ENCODE data around the gene CCDC78.

The CCDC78 gene

DNA sequence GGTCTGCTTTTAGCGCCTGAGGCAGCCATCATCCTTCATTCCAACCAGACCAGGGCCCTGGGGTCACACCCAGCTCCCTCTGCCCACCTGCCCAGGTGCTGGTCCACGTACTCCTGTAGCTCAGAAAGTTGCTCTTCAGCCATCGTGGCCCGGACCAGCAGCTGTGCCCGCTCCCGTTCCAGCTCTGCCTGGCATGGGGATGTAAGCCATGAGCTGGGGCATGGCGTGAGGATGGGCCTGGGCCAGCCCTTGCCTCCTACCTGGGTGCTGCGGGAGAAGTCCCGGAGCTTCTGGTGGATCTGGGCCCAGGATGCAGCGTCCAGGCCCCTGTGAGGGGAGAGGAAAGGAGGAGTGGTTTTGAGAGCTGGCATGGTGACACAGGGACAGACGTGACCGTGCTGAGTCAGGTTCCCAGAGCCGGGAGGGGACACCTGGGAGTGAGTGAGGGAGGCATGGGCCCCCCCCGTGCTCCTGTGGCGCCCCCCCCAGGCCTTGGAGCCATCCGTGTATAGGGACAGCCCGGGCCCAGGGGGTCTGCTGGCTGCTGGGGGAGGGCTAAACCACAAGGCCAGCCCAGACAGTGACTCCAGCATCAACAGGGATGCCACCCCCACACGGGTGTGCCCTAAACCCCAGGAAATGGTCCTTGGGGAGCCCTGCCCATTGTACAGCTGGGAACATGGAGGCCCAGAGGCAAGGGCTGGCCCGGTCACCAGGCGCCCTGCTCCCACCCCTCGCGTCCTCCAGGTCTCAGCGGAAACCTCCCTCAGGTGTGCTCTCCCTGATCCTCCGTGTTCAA lies 3.2 kb downstream of the CCDC78 start:
- no peak for DNase-seq

DNA sequence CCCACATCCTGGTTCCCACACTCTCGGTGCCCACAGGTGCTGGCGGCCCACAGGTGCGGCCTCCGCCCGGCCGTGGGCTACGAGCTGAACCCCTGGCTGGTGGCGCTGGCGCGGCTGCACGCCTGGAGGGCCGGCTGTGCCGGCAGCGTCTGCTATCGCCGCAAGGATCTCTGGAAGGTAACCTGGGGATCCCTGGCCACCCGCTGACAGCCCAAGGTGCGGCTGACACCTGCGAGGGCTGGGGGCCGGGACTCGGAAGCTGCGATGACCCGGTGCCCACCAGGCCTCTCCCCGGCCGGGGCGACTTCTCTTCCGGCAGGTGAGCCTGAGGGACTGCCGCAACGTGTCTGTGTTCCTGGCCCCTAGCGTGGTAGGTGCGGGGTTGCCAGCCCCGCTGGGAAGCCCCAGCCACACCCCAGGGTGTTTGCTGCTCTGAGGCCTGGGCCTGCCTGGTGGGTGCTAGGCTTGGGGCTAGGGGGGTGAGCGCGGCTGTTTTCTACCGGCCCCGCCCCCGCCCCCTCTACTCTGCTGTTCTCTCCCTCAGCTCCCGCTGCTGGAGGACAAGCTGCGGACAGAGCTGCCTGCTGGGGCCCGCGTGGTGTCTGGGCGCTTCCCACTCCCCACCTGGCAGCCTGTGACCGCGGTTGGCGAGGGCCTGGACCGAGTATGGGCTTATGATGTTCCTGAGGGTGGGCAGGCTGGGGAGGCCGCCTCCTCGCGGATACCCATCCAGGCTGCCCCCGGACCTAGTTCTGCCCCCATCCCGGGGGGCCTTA lies 4.3 kb downstream of the CCDC78 start:
- DNase-seq: no peak

DNA sequence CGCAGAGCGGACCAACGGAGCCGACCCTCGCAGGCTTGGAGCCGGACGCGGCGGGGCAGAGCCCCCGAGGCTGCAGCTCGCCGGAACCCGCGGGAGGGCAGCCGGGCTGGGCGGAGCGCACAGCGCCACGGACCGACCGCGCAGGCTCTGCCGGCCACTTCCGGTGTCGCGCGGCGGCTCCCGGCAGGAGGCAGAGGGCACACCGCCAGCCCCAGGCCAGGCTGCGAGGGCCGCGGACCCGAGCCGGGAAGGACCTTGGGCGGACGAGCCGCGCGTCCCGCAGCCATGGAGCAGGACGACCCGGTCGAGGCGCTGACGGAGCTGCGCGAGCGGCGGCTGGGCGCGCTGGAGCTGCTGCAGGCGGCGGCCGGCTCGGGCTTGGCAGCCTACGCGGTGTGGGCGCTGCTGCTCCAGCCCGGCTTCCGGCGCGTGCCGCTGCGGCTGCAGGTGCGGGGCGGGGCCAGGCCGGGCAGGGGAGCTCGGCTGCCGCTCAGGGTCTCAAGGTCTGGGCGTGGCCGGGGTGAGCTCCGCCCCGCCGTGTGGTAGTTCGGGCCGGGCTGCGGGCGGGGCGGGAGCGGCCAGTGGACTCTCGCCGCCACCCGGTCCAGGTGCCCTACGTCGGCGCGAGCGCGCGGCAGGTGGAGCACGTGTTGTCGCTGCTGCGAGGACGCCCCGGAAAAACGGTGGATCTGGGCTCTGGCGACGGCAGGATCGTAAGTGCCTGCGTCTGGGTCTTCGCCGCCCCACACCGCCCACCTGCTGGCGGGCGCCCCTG lies 5.1 kb downstream of the CCDC78 start, which contains the start of gene ANTKMT:
Gene ANTKMT (plus strand): TSS at position 157 of the 775 bp plus-strand sequence. CDS start 129 bp downstream, at position 286.
- peak; percentile 74 for DNase-seq

GRCh38 chr16:720447-720989 lies 5.7 kb downstream of the CCDC78 start:
- peak; percentile 35 for DNase-seq

DNA sequence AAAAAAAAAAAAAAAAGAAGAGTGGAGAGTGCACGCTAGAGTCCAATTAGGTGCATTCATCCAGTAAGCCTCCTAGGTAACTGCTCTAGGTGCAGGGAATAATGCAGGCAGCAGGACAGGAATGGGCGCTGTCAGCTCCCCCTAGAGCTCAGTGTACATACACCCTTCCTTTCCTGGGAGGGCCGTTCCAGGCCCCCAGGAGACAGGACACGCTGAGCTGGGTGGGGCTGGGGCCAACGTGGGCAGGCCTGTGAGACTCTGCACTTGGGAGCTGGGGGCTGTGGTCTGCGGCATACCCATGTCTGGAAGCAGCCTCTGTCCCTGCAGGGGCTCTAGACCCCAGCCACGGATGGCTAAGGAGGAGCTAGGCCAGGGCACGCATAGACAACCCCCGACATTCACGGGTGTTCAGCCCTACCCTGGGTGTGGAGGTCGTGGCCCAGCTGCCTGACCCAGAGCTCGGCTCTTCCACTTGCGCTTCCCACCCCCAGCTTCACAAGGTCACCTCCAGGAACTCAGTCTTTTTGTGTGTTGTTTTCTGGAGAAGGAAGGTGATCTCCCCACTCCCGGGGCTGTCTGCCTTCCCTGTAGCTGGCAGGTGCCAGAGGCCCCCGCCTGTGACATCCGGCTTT lies 6.3 kb downstream of the CCDC78 start:
- DNase-seq: no peak

- no peak for DNase-seq
These were observed 7.3 kb downstream of the CCDC78 start for GRCh38 chr16:718922-719321.

DNA sequence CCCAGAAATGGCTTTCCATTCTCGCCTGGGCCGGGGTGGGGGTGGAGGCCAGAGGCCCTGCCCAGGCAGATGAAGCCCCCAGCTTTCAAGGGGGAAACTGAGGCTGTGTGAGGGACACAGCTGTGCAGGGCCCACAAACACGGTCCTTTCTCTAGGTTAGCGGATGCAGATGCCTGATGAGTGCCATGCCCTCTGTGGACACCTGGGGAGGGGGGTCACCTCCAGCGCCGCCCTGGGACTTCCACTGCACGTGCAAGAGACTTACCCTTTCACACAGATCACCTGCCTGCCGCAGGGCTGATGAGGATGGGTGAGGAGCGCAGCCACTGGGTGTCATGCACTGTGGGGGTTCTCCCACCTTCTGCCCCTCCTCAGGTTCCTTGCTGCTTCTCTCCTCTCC lies 7.9 kb downstream of the CCDC78 start:
- DNase-seq: no peak

DNA sequence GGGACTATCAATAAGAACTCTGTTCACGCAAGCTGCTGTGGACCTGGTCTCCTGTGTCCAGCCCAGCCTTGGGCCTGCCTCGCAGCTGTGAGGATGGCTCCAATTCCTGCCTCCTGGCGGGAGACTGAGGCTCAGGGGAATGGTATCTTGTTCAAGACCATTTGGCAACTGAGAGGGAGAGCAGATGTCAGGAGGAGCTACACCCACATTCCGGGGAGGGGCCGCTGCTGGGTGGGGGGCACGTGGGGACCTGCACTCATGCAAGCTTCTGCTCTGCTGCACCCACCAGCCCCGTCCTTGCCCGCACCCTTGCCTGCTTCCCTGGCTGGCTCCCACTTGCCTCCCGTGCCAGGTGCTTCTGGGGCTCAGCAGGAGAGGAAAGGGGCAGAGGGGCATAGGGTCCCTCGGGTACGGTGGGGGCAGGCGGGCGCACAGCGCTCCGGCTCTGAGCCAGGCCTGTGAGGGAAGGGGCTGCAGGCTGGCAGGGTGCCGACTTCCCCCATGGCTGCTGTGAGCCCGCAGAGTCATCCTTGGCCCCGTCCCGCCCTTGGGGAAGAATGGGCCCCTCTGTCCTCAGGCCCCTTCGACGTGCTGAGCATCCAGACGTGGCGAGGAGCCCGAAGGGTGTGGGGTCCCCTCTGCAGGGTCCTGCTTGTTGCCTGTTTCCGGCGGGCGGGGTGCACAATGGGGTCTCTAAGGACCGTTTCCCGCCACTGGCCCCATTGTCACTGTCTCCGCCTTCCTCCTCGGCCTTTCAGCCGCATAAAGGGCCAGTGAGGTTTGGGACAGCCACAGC lies 8.6 kb downstream of the CCDC78 start:
- DNase-seq: no peak

GRCh38 chr16:716768-717325 lies 9.4 kb downstream of the CCDC78 start:
- no peak for DNase-seq

GRCh38 chr16:716200-716568 lies 10.1 kb downstream of the CCDC78 start:
- DNase-seq: no peak

DNA sequence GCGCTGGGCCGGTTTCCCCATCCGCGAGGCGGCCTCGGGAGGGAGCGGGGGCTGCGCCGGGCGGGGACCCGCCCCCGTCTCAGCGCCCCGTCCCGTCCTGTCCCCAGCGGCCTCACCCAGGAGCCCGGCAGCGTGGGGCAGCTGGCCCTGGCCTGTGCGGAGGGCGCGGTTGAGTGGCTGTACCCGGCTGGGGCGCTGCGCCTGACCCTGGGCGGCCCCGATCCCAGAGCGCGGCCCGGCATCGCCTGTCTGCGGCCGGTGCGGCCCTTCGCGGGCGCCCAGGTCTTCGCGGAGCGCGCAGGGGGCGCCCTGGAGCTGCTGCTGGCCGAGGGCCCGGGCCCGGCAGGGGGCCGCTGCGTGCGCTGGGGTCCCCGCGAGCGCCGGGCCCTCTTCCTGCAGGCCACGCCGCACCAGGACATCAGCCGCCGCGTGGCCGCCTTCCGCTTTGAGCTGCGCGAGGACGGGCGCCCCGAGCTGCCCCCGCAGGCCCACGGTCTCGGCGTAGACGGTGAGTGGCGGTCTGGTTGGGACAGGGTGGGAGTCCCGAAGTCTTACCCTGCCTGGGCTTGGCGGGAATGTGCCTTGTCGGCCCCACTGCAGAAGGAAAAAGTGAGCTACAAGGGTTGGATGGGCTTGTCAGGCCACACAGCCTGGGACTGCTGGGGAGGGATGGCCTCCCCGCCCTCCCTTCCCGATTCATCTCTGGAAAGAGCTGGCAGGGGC lies 10.6 kb downstream of the CCDC78 start:
- no peak for DNase-seq

- DNase-seq: peak; percentile 94
These were observed 11.4 kb downstream of the CCDC78 start, which contains the start of gene METRN for GRCh38 chr16:714558-715476. METRN (plus strand) TSS chr16:715118; CDS start chr16:715290, 172 bp downstream.

- no peak for DNase-seq
These were observed 12.2 kb downstream of the CCDC78 start for GRCh38 chr16:714079-714478.

DNA sequence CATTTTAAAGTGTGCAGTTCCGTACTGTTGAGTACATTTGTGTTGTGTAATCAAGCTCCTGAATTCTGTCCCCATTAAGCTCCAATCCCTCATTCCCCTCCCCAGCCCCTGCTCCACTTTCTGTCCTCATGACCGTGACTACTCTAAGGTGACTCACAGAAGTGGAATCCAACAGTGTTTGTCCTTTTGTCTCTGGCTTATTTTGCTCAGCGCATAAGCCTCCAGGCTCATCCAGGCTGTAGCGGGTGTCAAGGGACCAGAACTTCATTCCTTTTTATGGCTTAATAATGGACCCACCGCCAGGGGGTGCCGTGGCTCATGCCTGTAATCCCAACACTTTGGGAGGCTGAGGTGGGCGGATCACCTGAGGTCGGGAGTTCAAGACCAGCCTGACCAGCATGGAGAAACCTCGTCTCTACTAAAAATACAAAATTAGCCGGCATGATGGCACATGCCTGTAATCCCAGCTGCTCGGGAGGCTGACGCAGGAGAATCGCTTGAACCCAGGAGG lies 13.4 kb downstream of the CCDC78 start:
- DNase-seq: peak; percentile 55

DNA sequence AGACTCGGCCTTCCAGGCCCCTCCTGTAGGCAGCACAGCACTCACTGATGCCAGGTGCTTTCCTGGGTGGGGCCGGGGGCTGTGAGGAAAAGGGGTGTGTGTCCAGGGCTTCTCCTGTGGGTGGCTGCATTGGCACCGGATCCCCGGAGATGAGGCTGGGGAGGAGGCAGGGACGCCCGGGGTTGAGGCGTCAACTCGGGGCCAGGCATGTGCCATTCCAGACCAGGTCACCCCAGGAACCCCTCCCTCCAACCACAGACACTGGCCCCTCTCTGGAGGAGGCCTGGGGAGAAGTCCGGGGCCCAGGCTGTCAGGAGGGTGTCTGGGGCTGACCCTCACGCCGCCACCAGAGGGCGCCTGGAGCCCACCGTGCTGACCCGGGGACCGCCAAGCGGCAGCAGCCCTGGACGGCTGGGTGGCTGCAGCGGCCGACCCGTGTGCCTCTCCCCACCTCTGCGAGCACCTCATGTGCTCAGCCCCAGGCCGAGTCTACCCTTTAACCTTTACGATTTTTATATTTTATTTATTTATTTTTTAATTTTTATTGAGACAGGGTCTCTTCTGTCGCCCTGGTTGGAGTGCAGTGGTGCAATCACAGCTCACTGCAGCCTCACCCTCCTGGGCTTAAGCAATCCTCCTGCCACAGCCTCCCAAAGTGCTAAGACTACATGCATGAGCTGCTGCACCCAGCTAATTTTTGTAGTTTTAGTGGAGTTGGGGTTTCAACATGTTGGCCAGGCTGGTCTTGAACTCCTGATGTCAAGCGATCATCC lies 14.5 kb downstream of the CCDC78 start:
- peak; percentile 82 for DNase-seq

- DNase-seq: no peak
These were observed 15.2 kb downstream of the CCDC78 start for GRCh38 chr16:711084-711483.

DNA sequence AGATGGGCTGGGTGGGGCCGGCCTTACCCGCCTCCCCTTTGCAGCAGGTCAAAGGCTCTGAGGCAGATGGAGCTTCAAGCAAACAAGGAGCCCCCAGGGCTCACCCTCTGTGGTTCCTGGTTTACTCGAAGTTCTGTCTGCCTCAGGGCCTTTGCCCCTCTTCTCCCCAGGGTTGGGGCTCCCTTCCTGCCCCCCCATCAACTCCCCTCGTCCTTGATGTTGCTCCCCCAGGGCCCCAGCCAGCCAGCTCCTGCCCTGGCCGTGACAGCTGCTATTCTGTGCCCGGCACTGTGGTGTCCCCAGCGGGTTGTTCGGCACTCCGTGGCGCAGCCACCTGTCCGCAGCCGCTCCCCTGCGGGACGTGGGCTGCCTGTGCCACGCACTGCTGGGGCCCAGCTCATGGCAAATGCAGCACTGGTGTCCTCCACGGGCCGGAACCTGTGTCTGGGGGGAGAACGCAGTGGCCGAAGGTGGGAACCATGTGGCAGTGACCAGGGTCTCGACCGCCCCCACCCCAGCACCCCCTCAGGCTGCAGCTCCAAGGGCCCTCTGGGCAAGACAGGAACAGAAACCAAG lies 15.7 kb downstream of the CCDC78 start:
- DNase-seq: no peak

Data from stimulated activated CD4-positive, alpha-beta T cell treated with anti-CD3 and anti-CD28 coated beads, Interleukin-4, amount 100 ng/mL, for 1 hour (primary cell).